H9 (cell line): Measurements from ENCODE around the gene STK24. TPM values are rescaled to one million over a fixed set of nuclear protein-coding genes. Genes with fewer than 3 reads are reported as not detected.

Experiments
- DNase-seq: peaks from one replicate; pipeline ENCODE4 v3.0.0-alpha.2; 2017
- H2AFZ ChIP-seq: one replicate; pipeline ENCODE4 v1.6.1; 2013; ENCODE audit warnings: mild to moderate bottlenecking, low read length, control low read depth, moderate library complexity
- H2AK5ac ChIP-seq: 2 replicates; pipeline ENCODE4 v1.6.1; 2013; ENCODE audit warnings: low read length, control low read depth, mixed read lengths; ENCODE audit not compliant: insufficient read length
- H2BK120ac ChIP-seq: one replicate; pipeline ENCODE4 v1.6.1; 2013; ENCODE audit warnings: low read depth, mild to moderate bottlenecking, low read length, control low read depth, inconsistent platforms; ENCODE audit not compliant: poor library complexity, severe bottlenecking
- H2BK12ac ChIP-seq: 2 replicates; pipeline ENCODE4 v1.6.1; 2013; ENCODE audit warnings: low read length, control low read depth, mixed read lengths, low read depth; ENCODE audit not compliant: insufficient read length
- H2BK15ac ChIP-seq: 2 replicates; pipeline ENCODE4 v1.6.1; 2013; ENCODE audit warnings: low read depth, low read length, control low read depth
- H2BK20ac ChIP-seq: one replicate; pipeline ENCODE4 v1.6.1; 2013; ENCODE audit warnings: low read depth, mild to moderate bottlenecking, low read length, control low read depth, inconsistent platforms; ENCODE audit not compliant: poor library complexity, severe bottlenecking
- H2BK5ac ChIP-seq: 2 replicates; pipeline ENCODE4 v1.6.1; 2013; ENCODE audit warnings: low read length, control low read depth, mixed read lengths; ENCODE audit not compliant: insufficient read length
- H3K14ac ChIP-seq: 2 replicates; pipeline ENCODE4 v1.6.1; 2013; ENCODE audit warnings: low read length, control low read depth; ENCODE audit not compliant: insufficient read depth
- H3K18ac ChIP-seq: 2 replicates; pipeline ENCODE4 v1.6.1; 2013; ENCODE audit warnings: low read depth, mild to moderate bottlenecking, mixed read lengths, low read length, control low read depth; ENCODE audit not compliant: insufficient read length
- H3K23ac ChIP-seq: 2 replicates; pipeline ENCODE4 v1.6.1; 2013; ENCODE audit warnings: low read length, control low read depth, mixed read lengths, low read depth; ENCODE audit not compliant: insufficient read length
- H3K23me2 ChIP-seq: 2 replicates; pipeline ENCODE4 v1.6.1; 2013; ENCODE audit warnings: low read depth, mild to moderate bottlenecking, mixed read lengths, low read length, control low read depth; ENCODE audit not compliant: insufficient read length, poor library complexity, severe bottlenecking
- H3K27ac ChIP-seq: 2 replicates; pipeline ENCODE4 v1.5.1; 2013; ENCODE audit warnings: low read length, control low read depth, mixed read lengths, low read depth; ENCODE audit not compliant: insufficient read length
- H3K27me3 ChIP-seq: 2 replicates; pipeline ENCODE4 v1.6.1; 2013; ENCODE audit warnings: low read length, control low read depth, inconsistent platforms; ENCODE audit not compliant: insufficient read depth
- H3K4ac ChIP-seq: 2 replicates; pipeline ENCODE4 v1.6.1; 2013; ENCODE audit warnings: low read depth, mild to moderate bottlenecking, control low read depth, inconsistent platforms, low read length, moderate library complexity
- H3K4me1 ChIP-seq: 2 replicates; pipeline ENCODE4 v1.6.1; 2013; ENCODE audit warnings: low read length, control low read depth, inconsistent platforms; ENCODE audit not compliant: insufficient read depth
- H3K4me2 ChIP-seq: 2 replicates; pipeline ENCODE4 v1.6.1; 2013; ENCODE audit warnings: low read length, control low read depth, mixed read lengths; ENCODE audit not compliant: insufficient read length, insufficient read depth
- H3K56ac ChIP-seq: 2 replicates; pipeline ENCODE4 v1.6.1; 2013; ENCODE audit warnings: low read depth, mild to moderate bottlenecking, mixed read lengths, low read length, control low read depth; ENCODE audit not compliant: insufficient read length
- H3K79me1 ChIP-seq: 2 replicates; pipeline ENCODE4 v1.6.1; 2013; ENCODE audit warnings: low read depth, mild to moderate bottlenecking, moderate library complexity, low read length, control low read depth, inconsistent platforms; ENCODE audit not compliant: insufficient read depth, poor library complexity, severe bottlenecking
- H3K79me2 ChIP-seq: 2 replicates; pipeline ENCODE4 v1.6.1; 2013; ENCODE audit warnings: low read length, control low read depth, inconsistent platforms; ENCODE audit not compliant: insufficient read depth
- H3K9ac ChIP-seq: 2 replicates; pipeline ENCODE4 v1.6.1; 2013; ENCODE audit warnings: low read length, control low read depth, mixed read lengths; ENCODE audit not compliant: insufficient read length; ENCODE audit errors: extremely low read depth
- H3K9me3 ChIP-seq: one replicate; pipeline ENCODE4 v1.6.1; 2013; ENCODE audit warnings: low read depth, low read length, inconsistent platforms; ENCODE audit not compliant: control insufficient read depth
- H3T11ph ChIP-seq: one replicate; pipeline ENCODE4 v1.6.1; 2013; ENCODE audit warnings: mild to moderate bottlenecking, low read length, control low read depth, inconsistent platforms
- H4K20me1 ChIP-seq: one replicate; pipeline ENCODE4 v1.6.1; 2013; ENCODE audit not compliant: control insufficient read depth, insufficient read length, insufficient read depth
- H4K5ac ChIP-seq: 2 replicates; pipeline ENCODE4 v1.6.1; 2013; ENCODE audit warnings: low read depth, mild to moderate bottlenecking, mixed read lengths, low read length, control low read depth; ENCODE audit not compliant: insufficient read length
- H4K8ac ChIP-seq: replicated peaks from 2 replicates; pipeline ENCODE4 v1.6.1; 2013; ENCODE audit warnings: low read length, control low read depth, mixed read lengths, low read depth; ENCODE audit not compliant: insufficient read length
- H4K91ac ChIP-seq: 2 replicates; pipeline ENCODE4 v1.6.1; 2013; ENCODE audit warnings: low read depth, mild to moderate bottlenecking, moderate library complexity, mixed read lengths, low read length, control low read depth; ENCODE audit not compliant: insufficient read length
- H3K27ac Mint-ChIP-seq, 3 experiments: 2 replicates in 2 of 3; 3 replicates in 1 of 3; pipeline ENCODE4 v1.8.0; 2020 to 2021; ENCODE audit warnings: mixed read lengths in 3 of 3, mild to moderate bottlenecking in 1 of 3, moderate library complexity in 1 of 3
- H3K27me3 Mint-ChIP-seq: 2 replicates; pipeline ENCODE4 v1.8.0; 2021; ENCODE audit warnings: low read depth, mild to moderate bottlenecking, moderate library complexity, mixed read lengths
- H3K36me3 Mint-ChIP-seq, 3 experiments: 2 replicates in 2 of 3; 3 replicates in 1 of 3; pipeline ENCODE4 v1.8.0; 2020 to 2021; ENCODE audit warnings: low read depth in 3 of 3, mixed read lengths in 3 of 3; ENCODE audit not compliant: insufficient read depth in 1 of 3
- H3K4me1 Mint-ChIP-seq, 2 experiments: 2 replicates each; pipeline ENCODE4 v1.8.0; 2020; ENCODE audit warnings: mixed read lengths in 2 of 2
- H3K4me3 Mint-ChIP-seq, 2 experiments: 2 replicates in 1 of 2; 3 replicates in 1 of 2; pipeline ENCODE4 v1.8.0; 2020 to 2021; ENCODE audit warnings: mild to moderate bottlenecking in 2 of 2, mixed read lengths in 2 of 2, moderate library complexity in 1 of 2
- H3K9me3 Mint-ChIP-seq, 2 experiments: 2 replicates in 1 of 2; 3 replicates in 1 of 2; pipeline ENCODE4 v1.8.0; 2020; ENCODE audit warnings: mild to moderate bottlenecking in 2 of 2, mixed read lengths in 2 of 2, moderate library complexity in 1 of 2
- WGBS: extraction: QIAGEN DNeasy Blood & Tissue Kit; methylation state at CpG from one replicate; pipeline ENCODE4 v1.1.7; 2013; ENCODE audit warnings: missing lambda C conversion rate, low lambda C conversion rate, mixed read lengths; ENCODE audit not compliant: insufficient read length; ENCODE audit errors: extremely low coverage; 5-methylcytosine and 5-hydroxymethylcytosine counted together
- total RNA-seq: library from RNA; stranded (reverse); gene quantifications from 2 replicates; pipeline ENCODE4 v1.2.1, GENCODE V29; 2021
- TF ChIP-seq, protein P1 (sequence below): fragments of 200-600 bp; sonication (generic); conservative IDR thresholded peaks from 3 replicates; pipeline ENCODE4 v1.8.0; 2021; ENCODE audit warnings: antibody characterized with exemption, mild to moderate bottlenecking

Gene STK24
- total RNA-seq, 1 experiment from 2014 or later: 134 TPM

DNA sequence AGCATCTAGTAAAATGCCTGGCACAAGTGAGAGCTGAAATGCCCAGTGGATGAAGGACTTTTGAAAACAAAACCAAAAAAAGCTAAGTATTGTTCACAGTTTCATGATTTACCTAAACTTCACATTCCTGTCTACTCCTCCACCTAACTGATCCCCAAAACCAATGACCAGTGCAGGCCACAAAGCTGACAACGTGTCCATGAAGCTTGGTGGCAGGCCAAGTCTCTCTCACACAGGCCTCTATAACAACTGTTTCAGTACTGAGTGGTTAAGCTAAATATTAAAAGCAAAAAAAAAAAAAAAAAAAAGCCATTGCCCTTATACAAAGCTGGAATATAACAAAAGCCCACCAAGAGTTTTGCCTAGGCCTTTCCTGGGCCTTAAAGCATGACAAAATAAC is 36.4 kb downstream of the STK24 start:
- WGBS: no CpG with 5 or more reads among the region's 1 CpG
- no peak overlapping the region for H4K5ac ChIP-seq
- no peak overlapping the region for H4K8ac ChIP-seq
- no peak overlapping the region for H3T11ph ChIP-seq
- no peak overlapping the region for H3K18ac ChIP-seq
- Mint-ChIP-seq H3K4me3 (no peak overlapping the region), H3K9me3 (no peaks in the 10 kb centered on the region; a peak in 1 of 5 replicates), H3K4me1 (peaks cover 67 to 72% of the 10 kb centered on the region in 2 experiments), H3K27ac (0 out of 7 replicates have a peak overlapping the region, but pooled peaks of 1 of the 3 experiments have one; percentile 21), H3K27me3 (no peaks in the 10 kb centered on the region), H3K36me3 (peaks cover 2 to 9% (median 7%) of the 10 kb centered on the region in 3 experiments; a peak in 3 of 7 replicates)
- peaks cover 15% of the 10 kb centered on the region; the same call in 1 of the 2 replicates for H3K4me1 ChIP-seq
- no peak overlapping the region for H2AFZ ChIP-seq
- no peak overlapping the region for H3K14ac ChIP-seq
- H3K9ac ChIP-seq: no peak overlapping the region
- H3K27me3 ChIP-seq: no peaks in the 10 kb centered on the region
- no peak overlapping the region for H2BK5ac ChIP-seq
- no peak overlapping the region for H3K4me2 ChIP-seq
- no peak for DNase-seq
- H3K27ac ChIP-seq: no peak overlapping the region
- H3K4ac ChIP-seq: no peak overlapping the region
- no peak overlapping the region for H3K23ac ChIP-seq
- no peak overlapping the region for H2AK5ac ChIP-seq
- no peak overlapping the region for H2BK12ac ChIP-seq
- TF ChIP-seq, protein P1, sequence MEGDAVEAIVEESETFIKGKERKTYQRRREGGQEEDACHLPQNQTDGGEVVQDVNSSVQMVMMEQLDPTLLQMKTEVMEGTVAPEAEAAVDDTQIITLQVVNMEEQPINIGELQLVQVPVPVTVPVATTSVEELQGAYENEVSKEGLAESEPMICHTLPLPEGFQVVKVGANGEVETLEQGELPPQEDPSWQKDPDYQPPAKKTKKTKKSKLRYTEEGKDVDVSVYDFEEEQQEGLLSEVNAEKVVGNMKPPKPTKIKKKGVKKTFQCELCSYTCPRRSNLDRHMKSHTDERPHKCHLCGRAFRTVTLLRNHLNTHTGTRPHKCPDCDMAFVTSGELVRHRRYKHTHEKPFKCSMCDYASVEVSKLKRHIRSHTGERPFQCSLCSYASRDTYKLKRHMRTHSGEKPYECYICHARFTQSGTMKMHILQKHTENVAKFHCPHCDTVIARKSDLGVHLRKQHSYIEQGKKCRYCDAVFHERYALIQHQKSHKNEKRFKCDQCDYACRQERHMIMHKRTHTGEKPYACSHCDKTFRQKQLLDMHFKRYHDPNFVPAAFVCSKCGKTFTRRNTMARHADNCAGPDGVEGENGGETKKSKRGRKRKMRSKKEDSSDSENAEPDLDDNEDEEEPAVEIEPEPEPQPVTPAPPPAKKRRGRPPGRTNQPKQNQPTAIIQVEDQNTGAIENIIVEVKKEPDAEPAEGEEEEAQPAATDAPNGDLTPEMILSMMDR: no peak
- peaks cover 19% of the 10 kb centered on the region for H3K79me1 ChIP-seq
- H2BK20ac ChIP-seq: no peak overlapping the region
- no peaks in the 10 kb centered on the region for H4K20me1 ChIP-seq
- H2BK120ac ChIP-seq: no peak overlapping the region
- no peaks in the 10 kb centered on the region for H3K23me2 ChIP-seq
- H4K91ac ChIP-seq: no peak overlapping the region
- H3K56ac ChIP-seq: no peak overlapping the region
- peaks cover 68% of the 10 kb centered on the region for H3K79me2 ChIP-seq
- no peak overlapping the region for H2BK15ac ChIP-seq
- no peaks in the 10 kb centered on the region for H3K9me3 ChIP-seq
